ENCODE data around the gene B4GAT1. TPM values are rescaled to one million over a fixed set of nuclear protein-coding genes. Genes with fewer than 3 reads are reported as not detected.

The B4GAT1 gene
- total RNA-seq, 1 experiment from 2014 or later = 47.1 TPM

DNA sequence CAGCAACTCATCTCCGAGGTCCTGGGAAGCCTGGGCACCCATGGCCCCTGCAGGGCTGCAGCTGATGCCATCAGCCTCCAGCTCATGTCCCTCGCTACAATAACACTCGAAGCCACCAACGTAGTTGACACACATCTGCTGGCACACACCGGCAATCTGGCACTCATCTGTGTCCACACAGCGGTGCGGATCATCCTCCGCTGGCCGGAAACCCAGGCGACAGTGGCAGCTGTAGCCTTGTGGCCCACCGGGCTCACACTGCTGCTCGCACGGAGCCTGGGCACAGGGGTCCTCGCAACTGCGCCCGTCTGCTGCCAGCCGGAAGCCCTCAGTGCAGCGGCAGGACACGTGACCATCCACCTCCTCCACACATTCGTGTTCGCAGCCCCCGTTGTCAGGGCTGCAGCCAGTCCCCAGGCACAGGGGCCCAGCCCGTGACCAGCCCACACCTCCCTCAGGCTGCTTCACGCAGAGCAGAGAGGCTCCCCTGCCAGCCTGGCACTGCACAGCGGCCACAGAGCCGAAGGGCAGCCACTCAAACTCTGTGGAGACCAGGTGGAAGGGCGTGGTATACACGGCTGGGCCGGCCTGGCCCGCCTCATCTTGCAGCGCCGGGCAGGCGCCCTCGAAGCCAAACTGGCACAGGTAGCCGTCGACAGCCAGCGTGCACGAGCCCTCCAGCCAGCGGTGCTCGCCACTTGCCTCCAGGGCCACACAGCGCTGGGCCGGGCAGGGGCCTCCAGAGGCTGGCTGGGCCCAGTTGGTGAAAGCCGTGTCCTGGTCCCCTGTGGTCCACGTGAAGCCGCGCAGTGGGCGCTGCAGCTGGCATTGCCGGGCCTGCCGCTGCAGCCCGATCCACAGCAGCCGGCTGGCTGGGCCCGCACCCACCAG, 31.3 kb downstream of the B4GAT1 start:
- POLR2A ChIA-PET (ENCODE audit: low non-redundant PET) = interaction anchor here (0.6 kb wide), 2 partner anchors 29 to 91 kb away, joined by 5 to 12 read pairs; no protein-coding TSS in a partner anchor
- H3K27me3 ChIP-seq (replicated peaks; ENCODE audit: insufficient read depth, low read depth, low read length, poor library complexity) = no peaks in the 10 kb centered on the region
- TF ChIP-seq CTCF (conservative IDR thresholded peaks at IDR 0.05; ENCODE audit: low read depth, low read length) = no peak
- no peak for TF ChIP-seq EZH2 (IDR thresholded peaks at IDR 0.05; ENCODE audit: borderline replicate concordance, low read depth, low read length, poor library complexity, severe bottlenecking)
- H3K36me3 ChIP-seq (ENCODE audit: insufficient read depth, low read length, poor library complexity, severe bottlenecking) = no peaks in the 10 kb centered on the region
- peak overlapping the region; percentile 57 for H3K4me3 ChIP-seq (ENCODE audit: low read depth, low read length, poor library complexity, severe bottlenecking)
- H3K4me1 ChIP-seq (ENCODE audit: insufficient read depth, low read length, poor library complexity, severe bottlenecking) = peaks cover 69% of the 10 kb centered on the region
- intact Hi-C loops (cut with micrococcal nuclease; ENCODE audit: unreplicated experiment) = no loop called here
- BruUV-seq (replicated peaks) = no TSS peak
- H3K9me3 ChIP-seq (ENCODE audit: low read depth, low read length, poor library complexity, severe bottlenecking) = no peaks in the 10 kb centered on the region
- CTCF ChIA-PET = interaction anchor here (0.6 to 1.1 kb wide), 6 partner anchors 13 to 977 kb away, joined by 3 to 7 read pairs (median 6); no protein-coding TSS in a partner anchor
- no peak for DNase-seq (ENCODE audit: low spot score)
- H3K27ac ChIP-seq (ENCODE audit: low read depth, low read length, poor library complexity, severe bottlenecking) = peak overlapping the region; percentile 100

GRCh38 chr11:66315498-66315885, 31.9 kb downstream of the B4GAT1 start:
- ChIA-PET POLR2A (ENCODE audit: low non-redundant PET) (no interaction called here), CTCF (interaction anchor here (0.8 to 1.1 kb wide), 2 partner anchors 49 to 70 kb away, joined by 3 to 7 read pairs; no protein-coding TSS in a partner anchor)
- intact Hi-C loops (cut with micrococcal nuclease; ENCODE audit: unreplicated experiment) = no loop called here
- H3K27ac ChIP-seq (ENCODE audit: low read depth, low read length, poor library complexity, severe bottlenecking) = peak overlapping the region; percentile 100
- TF ChIP-seq EZH2 (IDR thresholded peaks at IDR 0.05; ENCODE audit: borderline replicate concordance, low read depth, low read length, poor library complexity, severe bottlenecking) (no peak), CTCF (conservative IDR thresholded peaks at IDR 0.05; ENCODE audit: low read depth, low read length) (no peak)
- BruUV-seq (replicated peaks) = no TSS peak
- no peaks in the 10 kb centered on the region for H3K27me3 ChIP-seq (replicated peaks; ENCODE audit: insufficient read depth, low read depth, low read length, poor library complexity)
- H3K4me3 ChIP-seq (ENCODE audit: low read depth, low read length, poor library complexity, severe bottlenecking) = peak overlapping the region; percentile 57
- H3K4me1 ChIP-seq (ENCODE audit: insufficient read depth, low read length, poor library complexity, severe bottlenecking) = peaks cover 70% of the 10 kb centered on the region
- no peaks in the 10 kb centered on the region for H3K36me3 ChIP-seq (ENCODE audit: insufficient read depth, low read length, poor library complexity, severe bottlenecking)
- DNase-seq (ENCODE audit: low spot score) = no peak
- no peaks in the 10 kb centered on the region for H3K9me3 ChIP-seq (ENCODE audit: low read depth, low read length, poor library complexity, severe bottlenecking)

DNA sequence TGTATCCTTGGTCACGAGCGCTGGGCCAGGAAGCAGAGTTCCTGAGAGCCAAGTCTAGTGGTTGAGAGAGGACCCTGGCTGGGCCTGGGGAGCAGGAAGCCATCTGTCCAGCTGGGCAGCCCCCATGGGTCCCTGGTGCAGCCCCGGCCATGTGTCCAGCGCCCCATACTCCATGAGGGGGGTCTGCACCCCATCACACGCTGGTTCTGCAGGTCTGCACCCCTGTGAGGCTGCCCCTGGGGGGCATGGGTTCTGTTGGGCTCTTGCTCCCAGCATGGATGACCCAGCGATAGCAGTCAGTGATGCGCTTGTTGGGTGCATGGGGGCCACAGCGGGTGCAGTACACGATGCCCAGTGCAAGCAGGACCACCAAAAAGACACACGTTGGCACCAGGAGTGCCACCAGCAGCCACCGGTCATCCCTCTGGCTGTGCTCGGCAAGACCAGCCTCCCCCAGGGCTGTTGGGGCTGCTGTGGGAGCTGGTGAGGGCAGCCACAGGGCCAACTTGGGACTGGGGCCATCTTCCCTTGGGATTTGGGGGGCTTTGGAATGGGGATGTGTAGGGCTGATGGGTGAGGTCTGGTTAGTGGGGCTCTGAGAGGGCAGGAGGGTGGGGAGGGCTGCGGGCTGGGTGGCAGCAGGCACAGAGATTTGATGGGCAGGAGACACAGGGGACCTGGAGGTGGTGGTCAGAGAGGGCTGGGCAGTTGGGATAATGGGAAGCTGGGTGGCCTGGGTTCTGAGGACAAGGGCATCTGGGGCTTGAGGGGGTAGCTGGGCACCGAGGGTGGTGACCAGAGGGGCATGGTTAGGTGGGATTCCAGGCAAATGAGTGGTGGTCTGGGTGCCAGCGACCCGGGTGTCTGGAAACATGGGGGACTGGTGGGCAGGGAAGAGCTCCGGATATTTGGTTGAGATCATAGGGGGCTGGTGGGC, 32.6 kb downstream of the B4GAT1 start:
- TSS peak; percentile 50 for BruUV-seq (replicated peaks)

More for the DNA sequence above, 32.6 kb downstream of the B4GAT1 start:
- no peaks in the 10 kb centered on the region for H3K9me3 ChIP-seq (ENCODE audit: low read depth, low read length, poor library complexity, severe bottlenecking)
- POLR2A ChIA-PET (ENCODE audit: low non-redundant PET) = no interaction called here
- H3K4me1 ChIP-seq (ENCODE audit: insufficient read depth, low read length, poor library complexity, severe bottlenecking) = peaks cover 70% of the 10 kb centered on the region
- CTCF ChIA-PET = interaction anchor here (1.1 kb wide), 1 partner anchor 50 kb away, joined by 7 read pairs; no protein-coding TSS in a partner anchor
- no peaks in the 10 kb centered on the region for H3K27me3 ChIP-seq (replicated peaks; ENCODE audit: insufficient read depth, low read depth, low read length, poor library complexity)
- no peak for DNase-seq (ENCODE audit: low spot score)
- intact Hi-C loops (cut with micrococcal nuclease; ENCODE audit: unreplicated experiment) = loop anchor here (5.0 kb wide), 1 partner anchor 72 kb away; no protein-coding TSS in a partner anchor
- H3K36me3 ChIP-seq (ENCODE audit: insufficient read depth, low read length, poor library complexity, severe bottlenecking) = no peaks in the 10 kb centered on the region
- H3K27ac ChIP-seq (ENCODE audit: low read depth, low read length, poor library complexity, severe bottlenecking) = peak overlapping the region; percentile 100
- H3K4me3 ChIP-seq (ENCODE audit: low read depth, low read length, poor library complexity, severe bottlenecking) = peak overlapping the region; percentile 57
- no peak for TF ChIP-seq EZH2 (IDR thresholded peaks at IDR 0.05; ENCODE audit: borderline replicate concordance, low read depth, low read length, poor library complexity, severe bottlenecking)
- TF ChIP-seq CTCF (conservative IDR thresholded peaks at IDR 0.05; ENCODE audit: low read depth, low read length) = no peak

Data from A673 (cell line).